SK-MEL-5 (cell line): ENCODE measurements around the gene SREBF2. TPM values are rescaled to one million over a fixed set of nuclear protein-coding genes. Genes with fewer than 3 reads are reported as not detected.

ENCODE experiments used
- DNase-seq: peaks from one replicate; pipeline ENCODE4 v3.0.0-alpha.2; 2016; ENCODE audit warnings: low read depth, low spot score
- in situ Hi-C: cut with HindIII; loops from 2 replicates; pipeline ENCODE4 v1.10.0; 2016; ENCODE audit warnings: low sequenced_read_pairs, high pct_unique_total_duplicates, low pct_unique_long_range_greater_than_20kb
- total RNA-seq: library from RNA; depleted of rRNA; stranded (reverse); fragments of >200 nt; shearing (Covaris generic); gene quantifications from 2 replicates; pipeline ENCODE4 v1.2.3, GENCODE V29; 2014

The SREBF2 gene
- total RNA-seq, 1 experiment from 2014 or later: 61.7 TPM

GRCh38 chr22:41893591-41894375 lies 60.9 kb downstream of the SREBF2 start:
- DNase-seq: no peak
- in situ Hi-C loops: no loop called here

- DNase-seq: no peak
- in situ Hi-C loops: no loop called here
Measured at GRCh38 chr22:41898645-41899044, 65.7 kb downstream of the SREBF2 start.

- in situ Hi-C loops: no loop called here
- DNase-seq: no peak
Measured at GRCh38 chr22:41899110-41899509, 66.2 kb downstream of the SREBF2 start.

- DNase-seq: no peak
- in situ Hi-C loops: no loop called here
Measured at GRCh38 chr22:41899992-41900651, 67.2 kb downstream of the SREBF2 start.

GRCh38 chr22:41900652-41901312 lies 67.9 kb downstream of the SREBF2 start:
- no peak for DNase-seq
- in situ Hi-C loops: no loop called here

- in situ Hi-C loops: no loop called here
- DNase-seq: no peak
Measured at GRCh38 chr22:41902016-41902415, 69.1 kb downstream of the SREBF2 start.

- DNase-seq: no peak
- in situ Hi-C loops: no loop called here
Measured at GRCh38 chr22:41902932-41903421, 70.1 kb downstream of the SREBF2 start.

- in situ Hi-C loops: no loop called here
- no peak for DNase-seq
Measured at GRCh38 chr22:41904450-41905410, 71.8 kb downstream of the SREBF2 start.

- in situ Hi-C loops: no loop called here
- DNase-seq: no peak
Measured at GRCh38 chr22:41905411-41906202, 72.7 kb downstream of the SREBF2 start.

- no peak for DNase-seq
- in situ Hi-C loops: no loop called here
Measured at GRCh38 chr22:41906822-41907221, 73.9 kb downstream of the SREBF2 start.

GRCh38 chr22:41907436-41908401 lies 74.8 kb downstream of the SREBF2 start:
- DNase-seq: no peak
- in situ Hi-C loops: no loop called here

- no peak for DNase-seq
- in situ Hi-C loops: no loop called here
Measured at GRCh38 chr22:41908411-41909309, 75.8 kb downstream of the SREBF2 start.

GRCh38 chr22:41909310-41910049 lies 76.6 kb downstream of the SREBF2 start:
- DNase-seq: no peak
- in situ Hi-C loops: no loop called here
